Endodermal cell (in vitro differentiated cells): ENCODE results near the gene SCUBE1. TPM values are rescaled to one million over a fixed set of nuclear protein-coding genes. Genes with fewer than 3 reads are reported as not detected.

Source experiments
- DNase-seq: peaks from one replicate; pipeline ENCODE4 v3.0.0-alpha.2; 2017
- H3K27ac ChIP-seq: 2 replicates; pipeline ENCODE4 v1.5.1; 2013; ENCODE audit warnings: mild to moderate bottlenecking, low read depth, low read length, moderate library complexity
- H3K27me3 ChIP-seq: 2 replicates; pipeline ENCODE4 v1.6.1; 2013; ENCODE audit warnings: mild to moderate bottlenecking, low read length, moderate library complexity; ENCODE audit not compliant: insufficient read depth, control insufficient read depth, poor library complexity, severe bottlenecking
- H3K36me3 ChIP-seq: 2 replicates; pipeline ENCODE4 v1.7.0; 2013; ENCODE audit warnings: mild to moderate bottlenecking, low read length, moderate library complexity; ENCODE audit not compliant: control insufficient read depth, insufficient read depth
- H3K4me1 ChIP-seq: one replicate; pipeline ENCODE4 v1.7.0; 2013; ENCODE audit warnings: low read length; ENCODE audit not compliant: control insufficient read depth, insufficient read depth
- H3K4me3 ChIP-seq: 2 replicates; pipeline ENCODE4 v1.5.1; 2013; ENCODE audit warnings: mild to moderate bottlenecking, low read length, moderate library complexity
- H3K9ac ChIP-seq: 2 replicates; pipeline ENCODE4 v1.6.1; 2013; ENCODE audit warnings: mild to moderate bottlenecking, low read length, moderate library complexity; ENCODE audit not compliant: poor library complexity, severe bottlenecking; ENCODE audit errors: extremely low read depth
- H3K9me3 ChIP-seq: 2 replicates; pipeline ENCODE4 v1.6.1; 2013; ENCODE audit warnings: mild to moderate bottlenecking, low read length, moderate library complexity; ENCODE audit not compliant: control insufficient read depth
- H3K27ac Mint-ChIP-seq: 2 replicates; pipeline ENCODE4 v1.8.0; 2020; ENCODE audit warnings: mixed read lengths
- H3K27me3 Mint-ChIP-seq: 2 replicates; pipeline ENCODE4 v1.8.0; 2021; ENCODE audit warnings: mild to moderate bottlenecking, mixed read lengths; ENCODE audit not compliant: insufficient read depth
- H3K36me3 Mint-ChIP-seq: 2 replicates; pipeline ENCODE4 v1.8.0; 2020; ENCODE audit warnings: low read depth, mixed read lengths
- H3K4me1 Mint-ChIP-seq: 2 replicates; pipeline ENCODE4 v1.8.0; 2020; ENCODE audit warnings: mixed read lengths
- H3K4me3 Mint-ChIP-seq: 2 replicates; pipeline ENCODE4 v1.8.0; 2020; ENCODE audit warnings: mild to moderate bottlenecking, moderate library complexity, mixed read lengths
- H3K9me3 Mint-ChIP-seq: 2 replicates; pipeline ENCODE4 v1.8.0; 2020; ENCODE audit warnings: mild to moderate bottlenecking, mixed read lengths
- WGBS, 2 experiments: methylation state at CpG; one replicate each; pipeline versions ENCODE4 v1.1.5 to v1.1.7; 2013; ENCODE audit warnings: missing lambda C conversion rate in 2 of 2, mixed read lengths in 1 of 2; ENCODE audit not compliant: insufficient coverage in 1 of 2, insufficient read length in 1 of 2; 5-methylcytosine and 5-hydroxymethylcytosine counted together
- total RNA-seq, 2 donors: library from RNA; stranded (reverse); fragmentation: NEBNext Ultra II Directional in 1 of 2; extraction: Animal tissue kit (Norgen Biotek cat#: 25700) in 1 of 2; gene quantifications; 2 replicates in 1 of 2; 3 replicates in 1 of 2; pipeline ENCODE4 v1.2.1, GENCODE V29; 2021
- TF ChIP-seq, protein P1 (sequence below): fragments of 200-600 bp; sonication (generic); conservative IDR thresholded peaks from 2 replicates; pipeline ENCODE4 v1.5.0; 2021; ENCODE audit warnings: antibody characterized with exemption, mild to moderate bottlenecking

The SCUBE1 gene
- total RNA-seq, 2 donors from 2014 or later = 0.13 to 0.95 TPM

- Mint-ChIP-seq H3K27ac (no peak overlapping the region), H3K4me3 (no peak overlapping the region), H3K9me3 (no peaks in the 10 kb centered on the region), H3K36me3 (no peaks in the 10 kb centered on the region), H3K27me3 (peaks cover 2% of the 10 kb centered on the region), H3K4me1 (no peaks in the 10 kb centered on the region)
- no peak overlapping the region for H3K27ac ChIP-seq
- TF ChIP-seq, protein P1, sequence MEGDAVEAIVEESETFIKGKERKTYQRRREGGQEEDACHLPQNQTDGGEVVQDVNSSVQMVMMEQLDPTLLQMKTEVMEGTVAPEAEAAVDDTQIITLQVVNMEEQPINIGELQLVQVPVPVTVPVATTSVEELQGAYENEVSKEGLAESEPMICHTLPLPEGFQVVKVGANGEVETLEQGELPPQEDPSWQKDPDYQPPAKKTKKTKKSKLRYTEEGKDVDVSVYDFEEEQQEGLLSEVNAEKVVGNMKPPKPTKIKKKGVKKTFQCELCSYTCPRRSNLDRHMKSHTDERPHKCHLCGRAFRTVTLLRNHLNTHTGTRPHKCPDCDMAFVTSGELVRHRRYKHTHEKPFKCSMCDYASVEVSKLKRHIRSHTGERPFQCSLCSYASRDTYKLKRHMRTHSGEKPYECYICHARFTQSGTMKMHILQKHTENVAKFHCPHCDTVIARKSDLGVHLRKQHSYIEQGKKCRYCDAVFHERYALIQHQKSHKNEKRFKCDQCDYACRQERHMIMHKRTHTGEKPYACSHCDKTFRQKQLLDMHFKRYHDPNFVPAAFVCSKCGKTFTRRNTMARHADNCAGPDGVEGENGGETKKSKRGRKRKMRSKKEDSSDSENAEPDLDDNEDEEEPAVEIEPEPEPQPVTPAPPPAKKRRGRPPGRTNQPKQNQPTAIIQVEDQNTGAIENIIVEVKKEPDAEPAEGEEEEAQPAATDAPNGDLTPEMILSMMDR = no peak
- H3K27me3 ChIP-seq = no peaks in the 10 kb centered on the region
- H3K36me3 ChIP-seq = no peaks in the 10 kb centered on the region
- H3K9me3 ChIP-seq = no peaks in the 10 kb centered on the region
- WGBS, 2 experiments = 87 to 92% methylated on average over 5 of the region's 5 CpGs
- H3K4me1 ChIP-seq = no peaks in the 10 kb centered on the region
- no peak overlapping the region for H3K9ac ChIP-seq
- DNase-seq = no peak
- H3K4me3 ChIP-seq = no peak overlapping the region
Observed at GRCh38 chr22:43253839-43254238, 89.3 kb downstream of the SCUBE1 start.

DNA sequence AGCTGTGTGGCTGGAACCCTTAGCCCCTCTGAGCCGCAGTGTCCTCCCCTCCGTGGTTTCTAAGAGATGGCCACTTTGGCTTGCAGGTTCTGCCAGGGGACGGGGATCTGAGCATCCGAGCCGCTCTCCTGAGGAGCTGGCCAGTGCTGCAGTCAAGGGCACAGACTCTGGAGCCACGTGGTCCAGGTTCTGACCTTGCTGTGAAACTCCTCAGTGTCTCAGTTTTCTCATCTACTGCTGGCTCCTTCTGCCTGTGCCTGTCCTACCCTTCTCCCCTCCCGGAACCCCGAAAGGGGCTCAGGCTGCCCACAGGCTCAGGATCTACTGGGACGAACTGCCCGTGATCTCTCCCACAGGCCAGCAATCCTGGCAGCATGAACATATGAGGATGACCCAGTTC is 90.9 kb downstream of the SCUBE1 start:
- no peaks in the 10 kb centered on the region for H3K36me3 ChIP-seq
- H3K27me3 ChIP-seq = no peaks in the 10 kb centered on the region
- Mint-ChIP-seq H3K4me1 (no peaks in the 10 kb centered on the region), H3K36me3 (no peaks in the 10 kb centered on the region), H3K27ac (no peak overlapping the region), H3K9me3 (no peaks in the 10 kb centered on the region), H3K27me3 (peaks cover 2% of the 10 kb centered on the region), H3K4me3 (no peak overlapping the region)
- DNase-seq = no peak
- H3K27ac ChIP-seq = no peak overlapping the region
- H3K4me3 ChIP-seq = no peak overlapping the region
- H3K9ac ChIP-seq = no peak overlapping the region
- no peaks in the 10 kb centered on the region for H3K9me3 ChIP-seq
- H3K4me1 ChIP-seq = no peaks in the 10 kb centered on the region
- TF ChIP-seq, protein P1 = no peak
- whole genome bisulfite sequencing, 2 experiments = 89 to 90% methylated on average over 6 to 10 of the region's 10 CpGs

- no peak overlapping the region for H3K4me3 Mint-ChIP-seq
- no peaks in the 10 kb centered on the region for H3K27me3 ChIP-seq
- TF ChIP-seq, protein P1 = no peak
- H3K36me3 Mint-ChIP-seq = no peaks in the 10 kb centered on the region
- DNase-seq = no peak
- H3K9me3 ChIP-seq = no peaks in the 10 kb centered on the region
- H3K27ac ChIP-seq = peak overlapping the region; percentile 57
- no peak overlapping the region for H3K4me3 ChIP-seq
- H3K36me3 ChIP-seq = no peaks in the 10 kb centered on the region
- 93 to 97% methylated on average over 14 to 16 of the region's 16 CpGs for WGBS, 2 experiments
- no peaks in the 10 kb centered on the region for H3K9me3 Mint-ChIP-seq
- no peak overlapping the region for H3K27ac Mint-ChIP-seq
- no peaks in the 10 kb centered on the region for H3K27me3 Mint-ChIP-seq
- no peaks in the 10 kb centered on the region for H3K4me1 ChIP-seq
- no peaks in the 10 kb centered on the region for H3K4me1 Mint-ChIP-seq
- H3K9ac ChIP-seq = no peak overlapping the region
Observed at GRCh38 chr22:43249789-43250471, 93.2 kb downstream of the SCUBE1 start.
